ENCODE data around the gene FAM135A.
"Not testable (repeated sequence)": the region's sequence is repeated elsewhere in the genome, so short reads cannot be mapped to it uniquely, and the experiment has no call there.

FAM135A gene

GRCh38 chr6:70456735-70457134, 43.4 kb downstream of the FAM135A start:
- DNase-seq = no peak

- DNase-seq = no peak
These were observed 45.9 kb downstream of the FAM135A start for GRCh38 chr6:70459235-70459634.

DNA sequence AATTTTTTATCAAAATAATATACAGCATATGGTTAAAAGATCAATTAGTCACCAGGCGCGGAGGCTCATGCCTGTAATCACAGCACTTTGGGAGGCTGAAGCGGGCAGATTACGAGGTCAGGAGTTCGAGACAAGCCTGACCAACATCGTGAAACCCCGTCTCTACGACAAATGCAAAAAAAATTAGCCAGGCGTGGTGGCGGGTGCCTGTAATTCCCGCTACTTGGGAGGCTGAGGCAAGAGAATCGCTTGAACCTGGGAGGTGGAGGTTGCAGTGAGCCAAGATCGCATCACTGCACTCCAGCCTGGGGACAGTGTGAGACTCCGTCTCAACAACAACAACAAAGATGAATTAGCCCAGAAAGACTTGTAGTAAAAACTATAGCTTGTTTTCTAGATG, 46.4 kb downstream of the FAM135A start:
- DNase-seq = not testable (repeated sequence)

- no peak for DNase-seq
These were observed 56.7 kb downstream of the FAM135A start for GRCh38 chr6:70470016-70470415.

DNA sequence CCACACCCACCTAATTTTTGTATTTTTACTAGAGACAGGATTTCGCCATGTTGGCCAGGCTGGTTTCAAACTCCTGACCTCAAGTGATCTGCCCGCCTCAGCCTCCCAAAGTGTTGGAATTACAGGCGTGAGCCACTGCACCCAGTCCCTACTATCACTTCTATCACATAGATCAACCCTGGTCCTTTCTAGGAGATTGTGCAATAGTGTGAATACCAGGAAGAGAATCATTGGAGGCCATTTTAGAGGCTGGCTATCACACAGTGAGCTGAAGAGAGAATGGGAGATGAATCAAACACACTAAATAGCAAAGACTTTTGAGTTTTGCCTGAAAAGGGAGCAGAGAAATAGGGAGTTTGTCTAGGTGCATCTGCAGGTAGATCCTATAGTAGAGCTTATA, 57.2 kb downstream of the FAM135A start:
- DNase-seq = not testable (repeated sequence)

- DNase-seq = peak in 2 of 51 donors; percentile 6 to 15
These were observed 61.4 kb downstream of the FAM135A start for GRCh38 chr6:70474751-70475150.

GRCh38 chr6:70479236-70479635, 65.9 kb downstream of the FAM135A start:
- DNase-seq = no peak

DNA sequence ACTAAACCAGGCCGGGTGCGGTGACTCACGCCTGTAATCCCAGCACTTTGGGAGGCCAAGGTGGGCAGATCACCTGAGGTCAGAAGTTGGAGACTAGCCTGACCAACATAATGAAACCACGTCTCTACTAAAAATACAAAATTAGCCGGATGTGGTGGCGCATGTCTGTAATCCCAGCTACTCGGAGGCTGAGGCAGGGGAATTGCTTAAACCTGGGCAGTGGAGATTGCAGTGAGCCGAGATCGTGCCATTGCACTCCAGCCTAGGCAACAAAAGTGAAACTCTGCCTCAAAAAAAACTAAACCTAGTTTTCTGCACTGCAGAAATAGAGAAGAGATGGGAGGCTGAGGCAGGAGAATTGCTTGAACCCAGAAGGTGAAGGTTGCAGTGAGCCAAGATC, 73.3 kb downstream of the FAM135A start:
- not testable (repeated sequence) for DNase-seq

- no peak for DNase-seq
These were observed 76.1 kb downstream of the FAM135A start for GRCh38 chr6:70489364-70489763.

GRCh38 chr6:70494833-70495232, 81.5 kb downstream of the FAM135A start:
- no peak for DNase-seq

DNA sequence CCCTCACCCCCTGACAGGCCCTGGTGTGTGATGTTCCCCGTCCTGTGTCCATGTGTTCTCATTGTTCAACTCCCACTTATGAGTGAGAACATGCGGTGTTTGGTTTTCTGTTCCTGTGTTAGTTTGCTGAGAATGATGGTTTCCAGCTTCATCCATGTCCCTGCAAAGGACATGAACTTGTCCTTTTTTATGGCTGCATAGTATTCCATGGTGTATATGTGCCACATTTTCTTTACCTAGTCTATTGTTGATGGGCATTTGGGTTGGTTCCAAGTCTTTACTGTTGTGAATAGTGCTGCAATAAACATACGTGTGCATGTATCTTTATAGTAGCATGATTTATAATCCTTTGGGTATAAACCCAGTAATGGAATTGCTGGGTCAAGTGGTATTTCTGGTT, 82.5 kb downstream of the FAM135A start:
- DNase-seq = not testable (repeated sequence)

- DNase-seq = no peak
These were observed 89.2 kb downstream of the FAM135A start for GRCh38 chr6:70502484-70502883.

GRCh38 chr6:70503813-70504465, 90.6 kb downstream of the FAM135A start:
- DNase-seq = no peak

DNA sequence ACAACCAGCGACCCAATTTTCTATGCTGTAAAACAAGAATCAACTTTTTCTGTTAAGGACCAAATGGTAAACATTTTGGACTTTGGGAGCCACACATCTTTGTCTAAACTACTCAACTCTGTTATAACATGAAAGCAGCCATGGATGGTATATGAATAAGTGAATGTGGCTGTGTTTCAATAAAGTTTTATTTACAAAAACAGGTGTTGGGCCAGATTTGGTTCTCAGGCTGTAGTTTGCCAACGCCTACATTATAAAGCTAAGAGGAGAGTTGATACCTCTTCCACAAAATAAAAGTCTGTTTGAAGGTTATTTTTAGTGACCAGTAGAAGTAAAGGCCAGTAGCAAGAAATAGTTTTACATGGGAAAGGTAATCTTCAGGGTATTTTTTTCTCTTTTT, 93.0 kb downstream of the FAM135A start:
- DNase-seq = no peak

DNA sequence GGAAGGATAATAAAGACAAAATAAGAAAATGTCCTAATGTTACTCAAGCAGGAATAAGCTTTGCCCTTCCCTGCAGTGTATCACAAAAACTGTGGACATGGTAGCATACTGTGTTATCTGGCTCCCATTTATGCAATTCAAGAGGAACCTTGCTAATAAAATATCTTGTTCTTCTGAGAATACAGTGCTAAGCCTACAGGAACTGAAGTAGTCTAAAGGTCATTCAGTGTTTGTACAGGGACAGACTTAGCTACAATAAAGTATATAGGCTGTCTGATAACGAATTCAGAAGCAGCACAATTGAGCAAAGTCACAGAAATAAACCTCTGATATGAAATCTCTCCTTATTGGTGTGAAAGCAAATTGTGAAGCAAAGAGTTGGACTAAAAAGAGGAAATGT, 93.9 kb downstream of the FAM135A start:
- DNase-seq = no peak

DNA sequence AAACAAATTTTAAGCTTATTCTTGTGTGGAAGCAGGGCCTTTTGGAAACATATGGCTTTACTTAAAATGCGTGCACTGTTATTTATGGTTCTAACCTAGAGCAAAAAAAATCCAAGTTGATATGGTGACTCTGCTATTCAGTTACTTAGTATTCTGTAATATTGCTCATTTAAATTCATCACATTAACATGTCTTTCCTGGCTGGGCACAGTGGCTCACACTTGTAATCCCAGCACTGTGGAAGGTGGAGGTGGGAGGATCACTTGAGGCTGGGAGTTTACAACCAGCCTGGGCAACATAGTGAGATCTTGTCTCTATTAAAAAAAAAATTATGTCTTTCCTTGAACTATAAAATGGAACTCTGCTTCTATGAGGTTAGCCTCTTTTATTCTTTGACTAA, 95.6 kb downstream of the FAM135A start:
- no peak for DNase-seq

DNA sequence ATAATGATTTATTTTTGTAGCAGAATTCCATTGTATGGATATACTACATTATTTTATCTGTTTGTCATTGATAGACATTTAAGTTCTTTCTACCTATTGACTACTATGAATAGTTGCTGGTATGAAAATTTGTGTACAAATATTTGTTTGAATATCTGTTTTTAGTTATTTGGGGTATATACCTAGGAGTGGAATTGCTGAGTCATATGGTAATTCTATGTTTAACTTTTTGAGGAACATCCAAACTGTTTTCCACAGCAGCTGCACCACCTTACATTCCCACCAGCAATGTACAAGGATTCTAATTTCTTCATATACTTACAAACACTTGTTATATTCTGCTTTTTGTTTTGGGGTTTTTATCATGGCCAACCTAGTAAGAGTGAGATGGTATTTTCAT, 97.3 kb downstream of the FAM135A start:
- DNase-seq = no peak

DNA sequence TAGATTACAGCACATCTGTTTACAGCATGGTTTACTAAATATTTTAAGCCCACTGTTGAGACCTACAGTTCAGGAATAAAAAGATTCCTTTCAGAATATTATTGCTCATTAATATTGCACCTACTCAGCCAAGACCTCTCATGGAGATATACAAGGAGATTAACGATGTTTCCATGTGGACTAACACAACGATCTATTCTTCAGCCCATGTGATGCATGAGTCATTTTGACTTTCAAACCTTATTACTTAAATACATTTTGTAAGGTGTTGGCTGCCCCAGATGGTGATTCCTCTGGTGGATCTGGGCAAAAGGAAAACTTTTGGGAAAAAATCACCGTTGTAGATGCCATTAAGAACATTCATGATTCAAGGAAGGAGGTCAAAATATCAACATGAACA, 105.4 kb downstream of the FAM135A start:
- DNase-seq = no peak

GRCh38 chr6:70520575-70520974, 107.3 kb downstream of the FAM135A start:
- DNase-seq = no peak

- DNase-seq = no peak
These were observed 111.5 kb downstream of the FAM135A start for GRCh38 chr6:70524721-70525286.

DNA sequence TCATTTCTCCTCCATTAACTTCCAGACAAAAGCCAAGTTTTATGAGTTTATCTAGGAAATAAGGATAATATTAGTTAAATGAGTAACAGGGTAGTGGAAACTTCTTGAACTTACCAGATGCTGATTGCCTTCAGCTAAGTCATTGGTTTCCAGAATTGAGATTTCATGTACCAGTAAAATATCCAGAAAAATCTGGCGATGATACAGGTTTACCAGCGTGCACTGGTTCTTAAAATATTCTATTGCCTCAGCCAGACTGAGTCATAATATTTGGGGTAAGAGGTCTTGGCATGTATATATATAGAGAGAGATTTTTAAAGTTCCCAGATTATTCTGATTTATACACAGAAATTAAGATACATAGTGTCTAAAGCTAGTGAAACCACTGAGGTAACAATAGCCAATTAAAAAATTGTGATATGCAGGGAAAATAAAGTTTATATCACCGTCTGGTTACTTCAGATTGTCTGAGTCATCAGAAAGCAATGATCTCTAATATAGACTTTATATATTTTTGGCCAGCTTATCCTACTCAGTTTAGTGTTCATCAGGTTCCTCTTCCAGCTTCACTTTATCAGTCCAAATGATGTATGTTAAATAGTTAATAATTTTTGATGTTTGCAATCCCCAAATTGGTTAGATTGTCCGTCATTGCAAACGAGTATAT, 113.9 kb downstream of the FAM135A start:
- DNase-seq = no peak

- DNase-seq = no peak
These were observed 116.7 kb downstream of the FAM135A start for GRCh38 chr6:70530023-70530422.

DNA sequence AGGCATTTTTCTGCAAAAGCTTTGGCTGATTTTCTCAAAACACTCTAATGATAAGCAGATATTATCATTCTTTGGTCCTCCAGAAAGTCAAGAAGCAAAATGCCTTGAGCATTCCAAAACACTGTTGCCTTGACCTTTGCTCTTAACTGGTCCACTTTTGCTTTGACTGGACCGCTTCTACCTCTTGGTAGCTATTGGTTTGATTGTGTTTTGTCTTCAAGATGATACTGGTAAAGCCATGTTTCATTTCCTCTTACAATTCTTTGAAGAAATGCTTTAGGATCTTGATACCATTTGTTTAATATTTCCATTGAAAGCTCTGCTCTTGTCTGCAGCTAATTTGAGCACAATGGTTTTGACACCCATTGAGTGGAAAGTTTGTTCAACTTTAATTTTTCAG, 117.8 kb downstream of the FAM135A start:
- DNase-seq = no peak
